PC-9 (cell line): Measurements from ENCODE around the gene PWP1. TPM values are rescaled to one million over a fixed set of nuclear protein-coding genes. Genes with fewer than 3 reads are reported as not detected.

Experiments
- total RNA-seq: library from RNA; stranded (reverse); gene quantifications from 2 replicates; pipeline ENCODE4 v1.2.3, GENCODE V29; 2021

Gene PWP1
- total RNA-seq, 1 experiment from 2014 or later, result 44.1 TPM

Other genes with a start within 250 kb of the PWP1 start
- 21.6 and 28.7 TPM in 2 replicates for gene PRDM4, start 75.3 kb downstream of the PWP1 start, total RNA-seq
- not detected in 2 replicates for gene ASCL4, start 88.9 kb downstream of the PWP1 start, total RNA-seq